ENCODE results near the gene APLF. TPM values are rescaled to one million over a fixed set of nuclear protein-coding genes. Genes with fewer than 3 reads are reported as not detected.

The APLF gene
- polyA plus RNA-seq, 1 of the 3 experiments (the other 2 are of a cell fraction), result 1.1 TPM

- Histone ChIP-seq H3K4me1 (ENCODE audit: control insufficient read depth in 1 of 2, insufficient read depth in 2 of 2, low read depth in 1 of 2, low read length in 1 of 2) (no peaks in the 10 kb centered on the region), H3K4me2 (no peak overlapping the region), H3K4me3 (ENCODE audit: low read depth in 2 of 2, low read length in 1 of 2) (no peak overlapping the region), H3K9ac (no peak overlapping the region), H3K27ac (ENCODE audit: low read depth in 2 of 2, low read length in 1 of 2) (no peak overlapping the region), H3K9me3 (no peaks in the 10 kb centered on the region), H2AFZ (ENCODE audit: low read depth) (no peak overlapping the region), H3F3A (replicated peaks; ENCODE audit: insufficient read depth) (no peaks in the 10 kb centered on the region), H3K27me3 (ENCODE audit: insufficient read depth) (no peaks in the 10 kb centered on the region), H3K36me3 (replicated peaks in 1 of 2; ENCODE audit: control insufficient read depth in 1 of 2, insufficient read depth in 2 of 2, low read length in 1 of 2) (no peaks in the 10 kb centered on the region), H3K79me2 (ENCODE audit: insufficient read depth) (no peaks in the 10 kb centered on the region), H3K9me2 (no peaks in the 10 kb centered on the region), H4K20me1 (ENCODE audit: insufficient read depth) (no peaks in the 10 kb centered on the region)
- no peak for TF ChIP-seq FOXM1 (IDR thresholded peaks at IDR 0.05; ENCODE audit: low read depth)
- no peak for TF ChIP-seq IRF3 (IDR thresholded peaks at IDR 0.05; ENCODE audit: low read depth, low read length)
- TF ChIP-seq ELF1 (IDR thresholded peaks at IDR 0.05), result no peak
- TF ChIP-seq RFX5 (IDR thresholded peaks at IDR 0.05; ENCODE audit: low read length), result no peak
- no peak for TF ChIP-seq SMC3 (IDR thresholded peaks at IDR 0.05; ENCODE audit: low read depth, low read length)
- peak; percentile 37; the same call in 1 of the 2 replicates for TF ChIP-seq NFIC (IDR thresholded peaks at IDR 0.05; ENCODE audit: borderline replicate concordance)
- TF ChIP-seq YY1 (IDR thresholded peaks at IDR 0.05; ENCODE audit: low read depth), result no peak
- TF ChIP-seq CHD2 (IDR thresholded peaks at IDR 0.05; ENCODE audit: low read length, partially characterized antibody), result no peak
- no peak for TF ChIP-seq FOXJ3 (CRISPR knock-in tag; IDR thresholded peaks at IDR 0.05)
- ChIA-PET CTCF (interaction anchor here (1.0 to 2.6 kb wide), 3 partner anchors 21 to 126 kb away, joined by 3 to 10 read pairs (median 4); no protein-coding TSS in a partner anchor), POLR2A (no interaction called here)
- no peak for DNase-seq
- 75% methylated on average over 2 of the region's 2 CpGs for WGBS (ENCODE audit: low lambda C conversion rate)
These were observed 121.2 kb downstream of the APLF start for GRCh38 chr2:68588589-68588988.

- Histone ChIP-seq H3K36me3 (replicated peaks in 1 of 2; ENCODE audit: control insufficient read depth in 1 of 2, insufficient read depth in 2 of 2, low read length in 1 of 2) (no peaks in the 10 kb centered on the region), H3K9me2 (no peaks in the 10 kb centered on the region), H2AFZ (ENCODE audit: low read depth) (no peak overlapping the region), H3K4me1 (ENCODE audit: control insufficient read depth in 1 of 2, insufficient read depth in 2 of 2, low read depth in 1 of 2, low read length in 1 of 2) (peaks cover 0 to 4% of the 10 kb centered on the region in 2 experiments; a peak in 2 of 4 replicates), H3K27ac (ENCODE audit: low read depth in 2 of 2, low read length in 1 of 2) (no peak overlapping the region), H3K27me3 (ENCODE audit: insufficient read depth) (no peaks in the 10 kb centered on the region), H3K4me3 (ENCODE audit: low read depth in 2 of 2, low read length in 1 of 2) (no peak overlapping the region), H3K79me2 (ENCODE audit: insufficient read depth) (no peaks in the 10 kb centered on the region), H4K20me1 (ENCODE audit: insufficient read depth) (no peaks in the 10 kb centered on the region), H3K9ac (no peak overlapping the region), H3K4me2 (no peak overlapping the region), H3K9me3 (no peaks in the 10 kb centered on the region), H3F3A (replicated peaks; ENCODE audit: insufficient read depth) (no peaks in the 10 kb centered on the region)
- 100% methylated on average over 1 of the region's 1 CpG for WGBS (ENCODE audit: low lambda C conversion rate)
- ChIA-PET POLR2A (interaction anchor here (0.7 kb wide), 1 partner anchor 123 kb away, joined by 3 read pairs; the partner anchor contains the start of gene FBXO48), CTCF (interaction anchor here (1.0 to 2.6 kb wide), 4 partner anchors 56 to 335 kb away, joined by 3 to 10 read pairs (median 4); no protein-coding TSS in a partner anchor)
- DNase-seq, result no peak
- no peak for TF ChIP-seq POLR2AphosphoS5 (IDR thresholded peaks at IDR 0.05; ENCODE audit: low read depth, low read length)
- TF ChIP-seq EP300 (IDR thresholded peaks at IDR 0.05; ENCODE audit: borderline replicate concordance in 1 of 2, low read depth in 1 of 2, low read length in 1 of 2), result no peak
- TF ChIP-seq SIN3A (IDR thresholded peaks at IDR 0.05; ENCODE audit: borderline replicate concordance, low read depth, low read length), result no peak
- TF ChIP-seq FOXJ3 (CRISPR knock-in tag; IDR thresholded peaks at IDR 0.05), result no peak
- TF ChIP-seq FOSL2 (IDR thresholded peaks at IDR 0.05; ENCODE audit: borderline replicate concordance, low read depth), result no peak
- no peak for TF ChIP-seq MEF2A (IDR thresholded peaks at IDR 0.05; ENCODE audit: borderline replicate concordance, low read depth)
- no peak for TF ChIP-seq USF2 (IDR thresholded peaks at IDR 0.05; ENCODE audit: borderline replicate concordance, low read depth, low read length)
- no peak for TF ChIP-seq YY1 (IDR thresholded peaks at IDR 0.05; ENCODE audit: low read depth)
- TF ChIP-seq TAF1 (IDR thresholded peaks at IDR 0.05; ENCODE audit: borderline replicate concordance, low read depth, low read length), result no peak
- TF ChIP-seq MAX (IDR thresholded peaks at IDR 0.05; ENCODE audit: low read depth), result no peak
- TF ChIP-seq CTCF (IDR thresholded peaks at IDR 0.05), result no peak
- TF ChIP-seq RXRA (IDR thresholded peaks at IDR 0.05; ENCODE audit: borderline replicate concordance, low read depth), result no peak
- no peak for TF ChIP-seq EZH2phosphoT487 (IDR thresholded peaks at IDR 0.05; ENCODE audit: borderline replicate concordance, low read depth)
- TF ChIP-seq IRF3 (IDR thresholded peaks at IDR 0.05; ENCODE audit: low read depth, low read length), result no peak
- TF ChIP-seq RAD21 (IDR thresholded peaks at IDR 0.05; ENCODE audit: low read length), result no peak
- TF ChIP-seq USF1 (IDR thresholded peaks at IDR 0.05; ENCODE audit: borderline replicate concordance, low read depth), result no peak
- no peak for TF ChIP-seq GATA2 (CRISPR knock-in tag; IDR thresholded peaks at IDR 0.05)
These were observed 122.6 kb downstream of the APLF start for GRCh38 chr2:68589963-68590362.

Data from SK-N-SH (cell line).